PC-3 (cell line): ENCODE data around the gene ZNF441. TPM values are rescaled to one million over a fixed set of nuclear protein-coding genes. Genes with fewer than 3 reads are reported as not detected.
A peak's percentile ranks its signal among the peaks of the same experiment; 100 is the strongest.

Source experiments
- ATAC-seq: fragments of 200-7000 bp; cut with Tn5 transposase; 2 replicates; pipeline ENCODE4 v1.9.1; 2020; ENCODE audit warnings: mild to moderate bottlenecking, moderate library complexity
- BruUV-seq: library from RNA; stranded (reverse); fragments of 400-500 nt; replicated peaks from 2 replicates; lab custom pipeline; 2021; lab: Mats Ljungman, UMichigan
- CTCF ChIA-PET: fragments of 300-600 bp; sonication (Branson Sonifier 250); formaldehyde crosslinking; loops from one replicate; lab custom pipeline; 2022; ENCODE audit warnings: antibody characterized with exemption; lab: Charles Lee
- POLR2A ChIA-PET: fragments of 300-600 bp; sonication (Branson Sonifier 250); formaldehyde crosslinking; loops from one replicate; lab custom pipeline; 2022; ENCODE audit warnings: antibody characterized with exemption; ENCODE audit not compliant: unreplicated experiment; lab: Charles Lee
- DNase-seq: peaks from one replicate; pipeline ENCODE4 v3.0.0-alpha.2; 2015
- H2AFZ ChIP-seq: fragments of 300-600 bp; sonication (generic); 2 replicates; pipeline ENCODE4 v1.6.0; 2016; ENCODE audit warnings: antibody characterized with exemption, low read length
- H3F3A ChIP-seq: fragments of 300-600 bp; sonication (generic); one replicate; pipeline ENCODE4 v1.6.0; 2017; ENCODE audit warnings: antibody characterized with exemption, low read length, control low read depth, mild to moderate bottlenecking; ENCODE audit not compliant: unreplicated experiment
- H3K27ac ChIP-seq: fragments of 300-600 bp; sonication (generic); 2 replicates; pipeline ENCODE4 v1.5.1; 2016; ENCODE audit warnings: mild to moderate bottlenecking, low read length
- H3K27me3 ChIP-seq: fragments of 300-600 bp; sonication (generic); 2 replicates; pipeline ENCODE4 v1.6.1; 2016; ENCODE audit warnings: low read length, mixed read lengths
- H3K36me3 ChIP-seq: fragments of 300-600 bp; sonication (generic); 2 replicates; pipeline ENCODE4 v1.6.1; 2016; ENCODE audit warnings: low read depth, mixed run types, low read length, mixed read lengths
- H3K4me1 ChIP-seq: fragments of 300-600 bp; sonication (generic); 2 replicates; pipeline ENCODE4 v1.5.1; 2016; ENCODE audit warnings: low read length; ENCODE audit not compliant: insufficient read depth
- H3K4me2 ChIP-seq: fragments of 300-600 bp; sonication (generic); 2 replicates; pipeline ENCODE4 v1.6.0; 2016; ENCODE audit warnings: low read length
- H3K4me3 ChIP-seq: fragments of 300-600 bp; sonication (generic); 2 replicates; pipeline ENCODE4 v1.5.1; 2016; ENCODE audit warnings: mild to moderate bottlenecking, low read length, mixed read lengths
- H3K79me2 ChIP-seq: fragments of 300-600 bp; sonication (generic); 2 replicates; pipeline ENCODE4 v1.6.1; 2017; ENCODE audit warnings: low read length, mixed read lengths
- H3K9ac ChIP-seq: fragments of 300-600 bp; sonication (generic); 2 replicates; pipeline ENCODE4 v1.6.0; 2016; ENCODE audit warnings: mild to moderate bottlenecking, low read length
- H3K9me2 ChIP-seq: fragments of 300-600 bp; sonication (generic); replicated peaks from 2 replicates; pipeline ENCODE4 v1.6.1; 2016; ENCODE audit warnings: mixed run types, low read length, mixed read lengths
- H3K9me3 ChIP-seq: fragments of 300-600 bp; sonication (generic); 2 replicates; pipeline ENCODE4 v1.6.1; 2016; ENCODE audit warnings: low read length, mixed read lengths
- H4K20me1 ChIP-seq: fragments of 300-600 bp; sonication (generic); 2 replicates; pipeline ENCODE4 v1.6.1; 2016; ENCODE audit warnings: low read length, mixed read lengths
- EZH2 ChIP-seq: fragments of 300-600 bp; sonication (generic); IDR thresholded peaks from one replicate; pipeline ENCODE4 v1.6.1; 2017; ENCODE audit warnings: antibody characterized with exemption, mild to moderate bottlenecking, low read length; ENCODE audit not compliant: unreplicated experiment
- EZH2phosphoT487 ChIP-seq: fragments of 300-600 bp; sonication (generic); IDR thresholded peaks from 2 replicates; pipeline ENCODE4 v1.6.1; 2018; ENCODE audit warnings: mild to moderate bottlenecking, antibody characterized with exemption, low read length, borderline replicate concordance
- intact Hi-C: fragments of 100-400 bp; cut with micrococcal nuclease; formaldehyde crosslinking; loops from 2 replicates; pipeline ENCODE4 v1.9.0; 2023
- total RNA-seq: library from RNA; depleted of rRNA; stranded (reverse); fragments of >200 nt; gene quantifications from 2 replicates; pipeline ENCODE4 v1.2.3, GENCODE V29; 2014
- TF ChIP-seq, protein P1 (sequence below): fragments of 300-600 bp; sonication (generic); conservative IDR thresholded peaks from 2 replicates; pipeline ENCODE4 v1.5.1; 2017; ENCODE audit warnings: antibody characterized with exemption, low read depth, mild to moderate bottlenecking, low read length

ZNF441 gene
- total RNA-seq, 1 experiment from 2014 or later: 6.9 TPM

GRCh38 chr19:11806354-11807098, 39.7 kb downstream of the ZNF441 start:
- Histone ChIP-seq H2AFZ (no peak overlapping the region), H3K4me2 (no peak overlapping the region), H3K4me1 (no peaks in the 10 kb centered on the region), H3K9ac (no peak overlapping the region), H3K9me2 (no peaks in the 10 kb centered on the region), H4K20me1 (no peaks in the 10 kb centered on the region), H3K27me3 (no peaks in the 10 kb centered on the region), H3K4me3 (no peak overlapping the region), H3K27ac (no peak overlapping the region), H3K79me2 (no peaks in the 10 kb centered on the region), H3F3A (no peaks in the 10 kb centered on the region), H3K9me3 (peaks cover 64% of the 10 kb centered on the region), H3K36me3 (peaks cover 25% of the 10 kb centered on the region)
- TF ChIP-seq EZH2phosphoT487: no peak
- no peak for TF ChIP-seq EZH2
- TF ChIP-seq, protein P1, sequence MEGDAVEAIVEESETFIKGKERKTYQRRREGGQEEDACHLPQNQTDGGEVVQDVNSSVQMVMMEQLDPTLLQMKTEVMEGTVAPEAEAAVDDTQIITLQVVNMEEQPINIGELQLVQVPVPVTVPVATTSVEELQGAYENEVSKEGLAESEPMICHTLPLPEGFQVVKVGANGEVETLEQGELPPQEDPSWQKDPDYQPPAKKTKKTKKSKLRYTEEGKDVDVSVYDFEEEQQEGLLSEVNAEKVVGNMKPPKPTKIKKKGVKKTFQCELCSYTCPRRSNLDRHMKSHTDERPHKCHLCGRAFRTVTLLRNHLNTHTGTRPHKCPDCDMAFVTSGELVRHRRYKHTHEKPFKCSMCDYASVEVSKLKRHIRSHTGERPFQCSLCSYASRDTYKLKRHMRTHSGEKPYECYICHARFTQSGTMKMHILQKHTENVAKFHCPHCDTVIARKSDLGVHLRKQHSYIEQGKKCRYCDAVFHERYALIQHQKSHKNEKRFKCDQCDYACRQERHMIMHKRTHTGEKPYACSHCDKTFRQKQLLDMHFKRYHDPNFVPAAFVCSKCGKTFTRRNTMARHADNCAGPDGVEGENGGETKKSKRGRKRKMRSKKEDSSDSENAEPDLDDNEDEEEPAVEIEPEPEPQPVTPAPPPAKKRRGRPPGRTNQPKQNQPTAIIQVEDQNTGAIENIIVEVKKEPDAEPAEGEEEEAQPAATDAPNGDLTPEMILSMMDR: no peak
- no TSS peak for BruUV-seq
- DNase-seq (no peak), ATAC-seq (no peak)
- CTCF ChIA-PET: no interaction called here
- intact Hi-C loops: no loop called here
- POLR2A ChIA-PET: no interaction called here

DNA sequence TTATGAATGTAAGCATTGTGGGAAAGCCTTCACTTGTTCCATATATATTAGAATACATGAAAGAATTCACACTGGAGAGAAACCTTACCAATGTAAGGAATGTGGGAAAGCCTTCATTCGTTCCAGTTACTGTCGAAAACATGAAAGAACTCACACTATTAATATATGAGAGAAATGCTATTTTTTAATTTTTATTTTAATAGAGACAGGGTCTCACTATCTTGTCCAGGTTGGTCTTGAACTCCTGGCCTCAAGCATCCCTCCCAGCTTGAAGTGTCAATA, 40.2 kb downstream of the ZNF441 start:
- ATAC-seq: no peak

GRCh38 chr19:11813703-11814028, 46.9 kb downstream of the ZNF441 start:
- Histone ChIP-seq H3K4me1 (no peaks in the 10 kb centered on the region; the same call in 1 of the 2 replicates), H3F3A (no peaks in the 10 kb centered on the region), H3K27me3 (no peaks in the 10 kb centered on the region), H3K4me2 (peak overlapping the region; percentile 86), H3K4me3 (peak overlapping the region; percentile 78), H3K36me3 (peaks cover 21% of the 10 kb centered on the region), H3K27ac (no peak overlapping the region), H2AFZ (peak overlapping the region; percentile 91), H3K9me3 (peaks cover 21% of the 10 kb centered on the region), H4K20me1 (no peaks in the 10 kb centered on the region), H3K9me2 (no peaks in the 10 kb centered on the region), H3K9ac (no peak overlapping the region), H3K79me2 (peaks cover 17% of the 10 kb centered on the region)
- no TSS peak for BruUV-seq
- DNase-seq (no peak), ATAC-seq (peak; percentile 39)
- ChIA-PET POLR2A (interaction anchor here (0.5 kb wide), 1 partner anchor 945 kb away, joined by 3 read pairs; no protein-coding TSS in a partner anchor), CTCF (no interaction called here)
- intact Hi-C loops: no loop called here
- TF ChIP-seq, protein P1: no peak
- TF ChIP-seq EZH2phosphoT487 (no peak), EZH2 (no peak)

More for the DNA sequence above, 40.2 kb downstream of the ZNF441 start:
- Histone ChIP-seq H3K27me3 (no peaks in the 10 kb centered on the region), H3K79me2 (no peaks in the 10 kb centered on the region), H3F3A (no peaks in the 10 kb centered on the region), H3K27ac (no peak overlapping the region), H3K4me1 (no peaks in the 10 kb centered on the region), H3K9ac (no peak overlapping the region), H3K9me3 (peaks cover 61% of the 10 kb centered on the region), H3K4me2 (no peak overlapping the region), H3K4me3 (no peak overlapping the region), H3K36me3 (peaks cover 22% of the 10 kb centered on the region), H3K9me2 (no peaks in the 10 kb centered on the region), H2AFZ (no peak overlapping the region), H4K20me1 (no peaks in the 10 kb centered on the region)
- TF ChIP-seq, protein P1: no peak
- no peak for TF ChIP-seq EZH2
- TF ChIP-seq EZH2phosphoT487: no peak
- ChIA-PET POLR2A (no interaction called here), CTCF (no interaction called here)
- DNase-seq: no peak
- no TSS peak for BruUV-seq
- intact Hi-C loops: no loop called here
